ENCODE measurements around the gene MTO1.

DNA sequence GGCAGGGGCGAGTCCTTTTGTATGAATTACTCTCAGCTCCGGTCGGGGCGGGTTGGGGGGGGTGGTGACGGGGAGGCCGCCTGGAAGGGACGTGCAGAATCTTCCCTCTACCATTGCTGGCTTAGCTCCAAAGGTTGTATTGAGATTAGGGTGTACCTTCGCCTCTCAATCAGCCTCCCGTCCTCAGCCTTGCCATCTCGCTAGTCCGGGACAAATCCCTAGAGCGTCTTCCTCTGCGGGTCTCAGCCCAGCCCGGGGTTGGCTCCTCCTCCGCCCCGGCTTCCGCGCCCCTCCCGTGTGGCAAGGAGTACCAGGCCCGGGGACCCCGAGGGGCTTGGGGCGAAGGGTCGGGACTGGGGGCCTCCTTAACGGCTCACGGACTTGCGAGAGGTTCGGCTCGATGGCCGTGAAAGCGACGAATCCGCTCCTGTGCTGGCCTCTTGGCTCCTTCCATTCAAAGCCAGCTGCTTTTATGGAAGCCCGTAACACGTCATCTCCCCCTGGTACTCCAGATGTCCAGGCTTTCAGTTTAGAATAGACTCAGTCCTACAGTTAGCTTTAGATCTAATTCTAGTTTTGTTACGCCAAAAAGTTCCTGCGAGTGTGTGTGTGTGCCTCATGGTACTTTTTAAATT is 59.9 kb downstream of the MTO1 start:
- TF ChIP-seq EZH2phosphoT487 (IDR thresholded peaks at IDR 0.05; ENCODE audit: insufficient read depth, low read depth) (no peak), EZH2 (IDR thresholded peaks at IDR 0.05; ENCODE audit: insufficient read depth, poor library complexity, severe bottlenecking) (no peak)

All from GM23248 (cell line).